GM12878 (cell line): ENCODE data around the gene TADA2A. TPM values are rescaled to one million over a fixed set of nuclear protein-coding genes. Genes with fewer than 3 reads are reported as not detected.

ENCODE experiments used
- ATAC-seq: fragments of 200-7000 bp; cut with Tn5 transposase; 3 replicates; pipeline ENCODE4 v1.9.1; 2020; ENCODE audit warnings: mild to moderate bottlenecking, moderate library complexity
- BruUV-seq: library from RNA; stranded (reverse); fragments of 400-500 nt; replicated peaks from 2 replicates; lab custom pipeline; 2021; lab: Mats Ljungman, UMichigan
- CTCF ChIA-PET: fragments of 300-600 bp; sonication (Branson Sonifier 250); formaldehyde crosslinking; extraction: SDS; loops from one replicate; lab custom pipeline; 2021; ENCODE audit warnings: inconsistent platforms; lab: Yijun Ruan, JAX
- POLR2A ChIA-PET: fragments of 350-600 bp; formaldehyde crosslinking; extraction: SDS; loops from one replicate; lab custom pipeline; 2021; ENCODE audit warnings: inconsistent platforms; lab: Charles Lee
- RAD21 ChIA-PET: fragments of 300-600 bp; sonication (Branson Sonifier 250); formaldehyde crosslinking; loops from one replicate; lab custom pipeline; 2023; ENCODE audit warnings: antibody characterized with exemption; ENCODE audit not compliant: unreplicated experiment; lab: Charles Lee
- SMC1A ChIA-PET: fragments of 300-600 bp; sonication (Branson Sonifier 250); formaldehyde crosslinking; loops from one replicate; lab custom pipeline; 2023; ENCODE audit not compliant: unreplicated experiment, uncharacterized antibody; lab: Charles Lee
- DNase-seq: peaks from one replicate; pipeline ENCODE4 v3.0.0-alpha.2; 2011; ENCODE audit warnings: low read depth, low spot score
- FAIRE-seq: peaks from 3 replicates; lab custom pipeline; 2011; peaks lifted over from hg19 to GRCh38; lab: Jason Lieb, UNC
- H2AFZ ChIP-seq: 2 replicates; pipeline ENCODE4 v1.6.0; 2011; ENCODE audit warnings: low read depth, low read length, control low read depth; ENCODE audit not compliant: control insufficient read depth
- H3K27ac ChIP-seq: 2 replicates; pipeline ENCODE4 v1.5.1; 2011; ENCODE audit warnings: control low read depth; ENCODE audit not compliant: control insufficient read depth, insufficient read depth
- H3K27me3 ChIP-seq, 2 experiments: replicated peaks in 1 of 2; 2 replicates each; pipeline versions ENCODE4 v1.6.0 to v1.6.1; 2011; ENCODE audit warnings: low read length in 1 of 2; ENCODE audit not compliant: control insufficient read depth in 2 of 2, insufficient read depth in 2 of 2
- H3K36me3 ChIP-seq, 2 experiments: 2 replicates each; pipeline ENCODE4 v1.5.1; 2011; ENCODE audit warnings: low read length in 1 of 2; ENCODE audit not compliant: control insufficient read depth in 2 of 2, insufficient read depth in 2 of 2
- H3K4me1 ChIP-seq: 2 replicates; pipeline ENCODE4 v1.6.1; 2011; ENCODE audit warnings: mild to moderate bottlenecking, low read length, moderate library complexity, mixed read lengths; ENCODE audit not compliant: control insufficient read depth, insufficient read depth
- H3K4me2 ChIP-seq: 2 replicates; pipeline ENCODE4 v1.6.0; 2011; ENCODE audit warnings: control low read depth; ENCODE audit not compliant: control insufficient read depth, insufficient read depth
- H3K4me3 ChIP-seq: fragments of 200-600 bp; sonication (generic); 2 replicates; pipeline ENCODE4 v1.5.1; 2016
- H3K79me2 ChIP-seq: 2 replicates; pipeline ENCODE4 v1.6.0; 2011; ENCODE audit warnings: low read length; ENCODE audit not compliant: control insufficient read depth, insufficient read depth
- H3K9ac ChIP-seq: 2 replicates; pipeline ENCODE4 v1.8.0; 2011; ENCODE audit warnings: low read length, control low read depth, mixed read lengths; ENCODE audit not compliant: control insufficient read depth, insufficient read depth
- H3K9me3 ChIP-seq: replicated peaks from 3 replicates; pipeline ENCODE4 v1.5.1; 2011; ENCODE audit warnings: mild to moderate bottlenecking, low read length; ENCODE audit not compliant: control insufficient read depth, insufficient read depth
- H4K20me1 ChIP-seq: 2 replicates; pipeline ENCODE4 v1.6.0; 2011; ENCODE audit not compliant: control insufficient read depth, insufficient read depth
- BHLHE40 ChIP-seq, 2 experiments: fragments of 450-650 bp in 1 of 2; IDR thresholded peaks; 2 replicates each; pipeline ENCODE4 v1.6.1; 2011 to 2017; ENCODE audit warnings: low read depth in 2 of 2, borderline replicate concordance in 1 of 2, improper control_type of control experiment in 1 of 2, low read length in 1 of 2, mild to moderate bottlenecking in 1 of 2
- CBFB ChIP-seq: IDR thresholded peaks from 2 replicates; pipeline ENCODE4 v1.6.1; 2016; ENCODE audit warnings: antibody characterized with exemption, low read depth
- CREB1 ChIP-seq: IDR thresholded peaks from 2 replicates; pipeline ENCODE4 v1.6.1; 2012; ENCODE audit warnings: low read depth, mild to moderate bottlenecking, inconsistent platforms
- DPF2 ChIP-seq: fragments of 450-650 bp; IDR thresholded peaks from 2 replicates; pipeline ENCODE4 v1.6.1; 2017; ENCODE audit warnings: mild to moderate bottlenecking
- HCFC1 ChIP-seq: fragments of 150-350 bp; IDR thresholded peaks from 2 replicates; pipeline ENCODE4 v1.6.1; 2014; ENCODE audit warnings: low read length
- MTA2 ChIP-seq: fragments of 450-650 bp; IDR thresholded peaks from 2 replicates; pipeline ENCODE4 v1.6.1; 2016; ENCODE audit warnings: low read depth, mild to moderate bottlenecking, moderate library complexity
- NFIC ChIP-seq: IDR thresholded peaks from 2 replicates; pipeline ENCODE4 v1.6.1; 2012; ENCODE audit warnings: low read depth, mild to moderate bottlenecking, inconsistent platforms, low read length, moderate library complexity
- POLR2AphosphoS2 ChIP-seq: IDR thresholded peaks from 2 replicates; pipeline ENCODE4 v1.6.1; 2011; ENCODE audit warnings: low read depth, mild to moderate bottlenecking, low read length, improper control_type of control experiment, moderate library complexity
- POLR2AphosphoS5 ChIP-seq: IDR thresholded peaks from 2 replicates; pipeline ENCODE4 v1.6.1; 2011; ENCODE audit warnings: mild to moderate bottlenecking, low read length, inconsistent platforms
- RAD51 ChIP-seq: fragments of 450-650 bp; IDR thresholded peaks from 2 replicates; pipeline ENCODE4 v1.6.1; 2016; ENCODE audit warnings: moderate library complexity, mild to moderate bottlenecking, inconsistent platforms
- SRF ChIP-seq, 2 experiments: IDR thresholded peaks; 2 replicates each; pipeline ENCODE4 v1.6.1; 2011; ENCODE audit warnings: low read depth in 2 of 2, low read length in 2 of 2, mild to moderate bottlenecking in 1 of 2, moderate library complexity in 1 of 2
- TCF12 ChIP-seq: IDR thresholded peaks from 2 replicates; pipeline ENCODE4 v1.6.1; 2011; ENCODE audit warnings: low read depth, mild to moderate bottlenecking, low read length
- ZNF592 ChIP-seq: fragments of 450-650 bp; IDR thresholded peaks from 2 replicates; pipeline ENCODE4 v1.6.1; 2017; ENCODE audit warnings: mild to moderate bottlenecking, moderate library complexity
- ZSCAN29 ChIP-seq: fragments of 450-650 bp; IDR thresholded peaks from 2 replicates; pipeline ENCODE4 v1.6.1; 2017; ENCODE audit warnings: mild to moderate bottlenecking, moderate library complexity
- WGBS: methylation state at CpG from one replicate; pipeline ENCODE4 v1.1.6; 2016; ENCODE audit warnings: low lambda C conversion rate; ENCODE audit not compliant: insufficient replicate concordance, insufficient coverage; ENCODE audit errors: missing lambda C conversion rate; 5-methylcytosine and 5-hydroxymethylcytosine counted together
- in situ Hi-C: fragments of 300-500 bp; cut with MboI; formaldehyde crosslinking; loops from 9 replicates; pipeline ENCODE4 v1.14.3; 2018; ENCODE audit warnings: mixed read lengths
- intact Hi-C: fragments of 100-400 bp; cut with micrococcal nuclease; formaldehyde crosslinking; loops from one replicate; pipeline ENCODE4 v1.14.2; 2022; ENCODE audit not compliant: unreplicated experiment
- polyA plus RNA-seq, 11 experiments: library from polyadenylated mRNA; depleted of rRNA in 4 of 11; unstranded in 6 of 11; stranded (reverse) in 5 of 11; fragments of >200 nt; fragmentation: Nextera tagmentation in 4 of 11; fragmentation: Illumina TruSeq in 1 of 11; extraction: Ambion mirVana in 4 of 11; extraction: Trizol in 1 of 11; gene quantifications; 1 replicate in 1 of 11; 2 replicates in 10 of 11; pipeline versions ENCODE4 v1.2.1 to v1.2.3, GENCODE V29; 2011 to 2016; ENCODE audit warnings: inconsistent platforms in 2 of 11, missing spikeins in 2 of 11, low read depth in 1 of 11
- total RNA-seq, 4 experiments: library from RNA; depleted of rRNA in 3 of 4; stranded (reverse); fragments of >200 nt in 3 of 4; fragmentation: Illumina TruSeq in 1 of 4; extraction: Trizol in 1 of 4; gene quantifications; 2 replicates each; pipeline versions ENCODE4 v1.2.1 to v1.2.3, GENCODE V29; 2013 to 2021
- TF ChIP-seq, protein P1 (sequence below): fragments of 450-650 bp; conservative IDR thresholded peaks from 2 replicates; pipeline ENCODE4 v1.6.1; 2017; ENCODE audit warnings: mild to moderate bottlenecking, moderate library complexity
- TF ChIP-seq, protein P2 (sequence below): fragments of 450-650 bp; IDR thresholded peaks from 2 replicates; pipeline ENCODE4 v1.6.1; 2017; ENCODE audit warnings: low read depth, mild to moderate bottlenecking, moderate library complexity

TADA2A gene
- total and polyA plus RNA-seq, 10 of the 15 experiments (the other 5 are each of a cell fraction or from before 2014, with no cell fraction given): 19.6 to 43.8 (median 34.1) TPM

DNA sequence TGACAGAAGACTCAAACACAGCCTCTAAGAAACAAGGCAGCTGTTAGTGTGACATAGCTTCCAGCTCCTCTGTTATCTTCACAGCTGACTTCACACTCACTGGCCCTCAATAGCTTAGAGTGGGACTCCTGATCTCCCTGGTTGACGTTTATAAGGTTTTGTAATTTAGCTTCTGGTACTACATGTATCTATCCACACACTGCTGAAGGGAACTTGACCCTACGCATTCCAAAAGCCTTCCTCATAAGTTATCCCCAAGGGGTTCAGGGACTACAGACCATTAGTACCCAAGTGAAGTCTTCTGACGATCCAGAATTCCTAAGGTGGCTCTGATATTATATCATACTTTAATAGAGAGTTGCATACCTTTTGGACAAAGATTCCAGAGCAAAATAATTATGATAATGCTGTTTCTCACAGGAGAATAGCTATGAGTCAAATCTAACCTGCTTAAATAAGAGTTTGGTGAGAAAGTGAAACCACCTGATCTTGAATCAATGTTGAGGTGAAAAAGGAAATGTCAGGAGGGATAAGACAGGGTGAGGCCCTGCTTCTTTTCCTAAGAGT lies 14.6 kb upstream of the TADA2A start:
- ChIA-PET SMC1A (interaction anchor here (0.6 to 6.3 kb wide), 10 partner anchors 9 to 227 kb away, joined by 3 to 81 read pairs (median 5); partner anchors contain the start of gene C17orf78), RAD21 (interaction anchor here (0.5 to 6.4 kb wide), 7 partner anchors 10 to 836 kb away, joined by 3 to 65 read pairs (median 4); partner anchors contain the start of gene C17orf78), CTCF (interaction anchor here (0.5 to 4.3 kb wide), 9 partner anchors 13 to 424 kb away, joined by 3 to 54 read pairs (median 7); partner anchors contain the start of gene C17orf78), POLR2A (interaction anchor here (1.0 to 1.4 kb wide), 3 partner anchors 13 to 99 kb away, joined by 3 to 6 read pairs (median 3); no protein-coding TSS in a partner anchor)
- Histone ChIP-seq H3K27me3 (no peaks in the 10 kb centered on the region), H3K9ac (no peak overlapping the region), H3K36me3 (no peaks in the 10 kb centered on the region), H4K20me1 (no peaks in the 10 kb centered on the region), H3K27ac (peak overlapping the region; percentile 71), H3K4me2 (peak overlapping the region; percentile 81), H2AFZ (peak overlapping the region; percentile 25), H3K4me1 (peaks cover 26% of the 10 kb centered on the region), H3K4me3 (peak overlapping the region; percentile 37; the same call in 1 of the 2 replicates), H3K9me3 (no peaks in the 10 kb centered on the region), H3K79me2 (no peaks in the 10 kb centered on the region)
- DNase-seq: no peak
- in situ Hi-C loops (no loop called here), intact Hi-C loops (no loop called here)
- peak; percentile 91 for ATAC-seq
- BruUV-seq: no TSS peak
- 6% methylated on average over 3 of the region's 3 CpGs for WGBS
- FAIRE-seq: no peak
- 0 out of 2 replicates have a peak, but pooled peaks have one; percentile 10 for TF ChIP-seq CREB1
- TF ChIP-seq RAD51: peak; percentile 41
- TF ChIP-seq MTA2: peak; percentile 73
- TF ChIP-seq, protein P1, sequence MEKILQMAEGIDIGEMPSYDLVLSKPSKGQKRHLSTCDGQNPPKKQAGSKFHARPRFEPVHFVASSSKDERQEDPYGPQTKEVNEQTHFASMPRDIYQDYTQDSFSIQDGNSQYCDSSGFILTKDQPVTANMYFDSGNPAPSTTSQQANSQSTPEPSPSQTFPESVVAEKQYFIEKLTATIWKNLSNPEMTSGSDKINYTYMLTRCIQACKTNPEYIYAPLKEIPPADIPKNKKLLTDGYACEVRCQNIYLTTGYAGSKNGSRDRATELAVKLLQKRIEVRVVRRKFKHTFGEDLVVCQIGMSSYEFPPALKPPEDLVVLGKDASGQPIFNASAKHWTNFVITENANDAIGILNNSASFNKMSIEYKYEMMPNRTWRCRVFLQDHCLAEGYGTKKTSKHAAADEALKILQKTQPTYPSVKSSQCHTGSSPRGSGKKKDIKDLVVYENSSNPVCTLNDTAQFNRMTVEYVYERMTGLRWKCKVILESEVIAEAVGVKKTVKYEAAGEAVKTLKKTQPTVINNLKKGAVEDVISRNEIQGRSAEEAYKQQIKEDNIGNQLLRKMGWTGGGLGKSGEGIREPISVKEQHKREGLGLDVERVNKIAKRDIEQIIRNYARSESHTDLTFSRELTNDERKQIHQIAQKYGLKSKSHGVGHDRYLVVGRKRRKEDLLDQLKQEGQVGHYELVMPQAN: no peak
- TF ChIP-seq NFIC: peak; percentile 77; the same call in 1 of the 2 replicates
- 0 out of 2 replicates have a peak, but pooled peaks have one; percentile 33 for TF ChIP-seq CBFB
- no peak for TF ChIP-seq SRF (IDR thresholded peaks at IDR 0.05; ENCODE audit: low read depth in 2 of 2, low read length in 2 of 2)
- TF ChIP-seq, protein P2, sequence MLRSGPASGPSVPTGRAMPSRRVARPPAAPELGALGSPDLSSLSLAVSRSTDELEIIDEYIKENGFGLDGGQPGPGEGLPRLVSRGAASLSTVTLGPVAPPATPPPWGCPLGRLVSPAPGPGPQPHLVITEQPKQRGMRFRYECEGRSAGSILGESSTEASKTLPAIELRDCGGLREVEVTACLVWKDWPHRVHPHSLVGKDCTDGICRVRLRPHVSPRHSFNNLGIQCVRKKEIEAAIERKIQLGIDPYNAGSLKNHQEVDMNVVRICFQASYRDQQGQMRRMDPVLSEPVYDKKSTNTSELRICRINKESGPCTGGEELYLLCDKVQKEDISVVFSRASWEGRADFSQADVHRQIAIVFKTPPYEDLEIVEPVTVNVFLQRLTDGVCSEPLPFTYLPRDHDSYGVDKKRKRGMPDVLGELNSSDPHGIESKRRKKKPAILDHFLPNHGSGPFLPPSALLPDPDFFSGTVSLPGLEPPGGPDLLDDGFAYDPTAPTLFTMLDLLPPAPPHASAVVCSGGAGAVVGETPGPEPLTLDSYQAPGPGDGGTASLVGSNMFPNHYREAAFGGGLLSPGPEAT: peak; percentile 57; the same call in 1 of the 2 replicates
- no peak for TF ChIP-seq POLR2AphosphoS5
- no peak for TF ChIP-seq TCF12
- no peak for TF ChIP-seq HCFC1
- TF ChIP-seq DPF2: 0 out of 2 replicates have a peak, but pooled peaks have one; percentile 32
- TF ChIP-seq ZNF592: no peak
- TF ChIP-seq ZSCAN29: no peak
- TF ChIP-seq BHLHE40 (IDR thresholded peaks at IDR 0.05; ENCODE audit: borderline replicate concordance in 1 of 2, low read depth in 2 of 2, low read length in 1 of 2): no peak
- TF ChIP-seq POLR2AphosphoS2: no peak
